HTERT RPE-1 (cell line): Measurements from ENCODE around the gene IFT52.

Experiments
- in situ Hi-C: fragments of 300-500 bp; cut with MboI; formaldehyde crosslinking; loops from 4 replicates; pipeline ENCODE4 v1.14.3; 2020; ENCODE audit warnings: low sequenced_read_pairs

The IFT52 gene, protein sequence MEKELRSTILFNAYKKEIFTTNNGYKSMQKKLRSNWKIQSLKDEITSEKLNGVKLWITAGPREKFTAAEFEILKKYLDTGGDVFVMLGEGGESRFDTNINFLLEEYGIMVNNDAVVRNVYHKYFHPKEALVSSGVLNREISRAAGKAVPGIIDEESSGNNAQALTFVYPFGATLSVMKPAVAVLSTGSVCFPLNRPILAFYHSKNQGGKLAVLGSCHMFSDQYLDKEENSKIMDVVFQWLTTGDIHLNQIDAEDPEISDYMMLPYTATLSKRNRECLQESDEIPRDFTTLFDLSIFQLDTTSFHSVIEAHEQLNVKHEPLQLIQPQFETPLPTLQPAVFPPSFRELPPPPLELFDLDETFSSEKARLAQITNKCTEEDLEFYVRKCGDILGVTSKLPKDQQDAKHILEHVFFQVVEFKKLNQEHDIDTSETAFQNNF

DNA sequence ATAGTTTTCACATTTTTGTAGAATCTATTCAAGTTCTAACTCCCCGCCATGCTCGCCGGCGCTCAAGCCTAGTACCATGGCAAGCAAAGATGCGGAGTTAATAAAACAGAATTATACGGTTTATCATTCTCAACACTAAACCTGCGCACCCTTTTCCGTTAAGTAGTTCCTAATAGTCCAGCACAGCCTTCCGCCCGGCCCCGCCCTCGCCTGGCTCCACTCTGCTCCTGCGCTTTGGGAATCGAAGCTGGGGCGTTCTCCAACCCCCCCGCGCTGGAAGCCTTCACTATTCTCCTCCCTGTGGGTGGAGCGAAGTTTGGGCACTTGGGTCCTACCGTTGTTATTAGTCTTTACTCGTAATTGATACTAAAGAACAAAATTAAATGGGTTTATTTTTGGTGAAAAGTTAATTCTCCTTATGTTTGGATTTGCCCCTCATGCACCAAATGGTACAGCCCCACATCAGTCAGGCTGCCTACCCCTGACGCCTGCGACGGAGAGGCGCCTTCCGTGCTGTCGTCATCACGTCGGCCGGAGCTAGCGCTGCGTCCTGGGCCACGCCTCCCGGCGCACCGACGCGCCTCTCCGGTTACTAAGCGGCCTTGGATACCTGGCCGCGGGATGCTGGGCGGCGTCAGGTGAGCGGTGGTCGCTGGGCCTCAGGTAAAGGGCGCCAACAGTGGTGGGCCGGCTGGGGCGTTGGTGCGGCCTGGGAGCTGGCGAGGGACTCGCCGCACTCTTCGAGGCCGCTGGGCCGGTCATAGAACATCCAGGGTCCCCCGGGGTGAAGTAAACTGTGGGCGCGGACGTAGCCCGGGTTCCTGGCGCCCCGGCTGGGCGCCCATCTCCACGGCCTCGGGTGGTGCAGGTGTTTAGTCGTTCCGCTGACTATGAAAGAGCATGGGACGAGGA, at the start of gene IFT52:
TSS of gene IFT52 (plus strand) at position 546 of the 912 bp plus-strand sequence. CDS start 3,762 bp downstream, outside the sequence.
- in situ Hi-C loops, result no loop called here

DNA sequence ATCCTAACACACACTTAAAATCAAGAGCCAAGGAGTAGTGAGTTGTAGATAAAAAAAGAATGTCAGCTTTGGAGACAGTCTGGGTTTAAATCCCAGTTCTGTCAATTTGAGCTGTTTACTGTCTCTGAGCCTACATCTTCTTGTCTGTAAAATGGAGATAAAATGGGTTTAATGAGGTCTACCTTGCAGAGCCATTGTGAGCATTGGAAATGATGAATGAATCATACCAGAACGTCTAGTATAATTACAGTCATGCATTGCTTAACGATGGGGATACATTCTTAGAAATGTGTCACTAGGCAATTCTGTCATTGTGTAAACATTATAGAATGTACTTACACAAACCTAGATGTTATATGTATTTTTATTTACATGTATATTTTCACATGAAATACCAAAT, 49.5 kb upstream of the IFT52 start:
- in situ Hi-C loops, result no loop called here

DNA sequence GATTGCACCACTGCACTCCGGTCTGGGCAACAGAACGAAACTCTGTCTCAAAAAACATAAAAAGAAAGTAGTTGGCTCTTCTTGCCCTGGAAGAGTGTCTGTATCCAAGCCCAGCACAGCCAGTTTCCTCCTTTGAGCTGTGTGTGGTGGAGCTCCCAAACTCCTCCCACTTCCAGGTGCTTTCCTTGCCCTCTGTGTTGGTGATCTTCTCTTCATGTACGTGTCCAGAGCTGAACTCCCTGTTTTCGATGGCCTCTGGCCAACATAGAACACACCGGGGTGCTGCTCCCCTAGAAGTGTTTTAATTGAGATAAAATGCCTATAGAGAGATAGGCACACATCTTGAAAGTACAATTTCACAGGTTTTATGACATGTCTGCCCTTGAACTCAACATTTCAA, 48.6 kb upstream of the IFT52 start:
- in situ Hi-C loops, result no loop called here

DNA sequence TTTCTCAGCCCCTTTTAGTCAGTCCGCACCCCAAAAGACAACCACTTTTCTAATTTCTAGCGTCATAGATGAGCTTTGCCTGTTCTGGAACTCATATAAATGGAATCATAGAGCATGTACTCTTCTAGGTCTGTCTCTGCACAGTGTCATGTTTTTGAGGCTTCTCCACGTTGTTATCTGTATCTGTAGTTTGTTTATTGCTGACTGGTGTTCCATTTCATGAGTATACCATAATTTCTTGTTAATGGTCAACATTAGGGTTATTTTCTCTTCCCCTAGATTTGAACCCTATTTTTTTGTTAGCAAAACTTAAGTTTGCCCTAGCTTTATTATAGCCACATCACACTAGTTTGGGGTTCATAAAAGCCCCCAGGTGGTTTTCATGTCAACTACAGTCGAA, 48.1 kb upstream of the IFT52 start:
- in situ Hi-C loops, result no loop called here

DNA sequence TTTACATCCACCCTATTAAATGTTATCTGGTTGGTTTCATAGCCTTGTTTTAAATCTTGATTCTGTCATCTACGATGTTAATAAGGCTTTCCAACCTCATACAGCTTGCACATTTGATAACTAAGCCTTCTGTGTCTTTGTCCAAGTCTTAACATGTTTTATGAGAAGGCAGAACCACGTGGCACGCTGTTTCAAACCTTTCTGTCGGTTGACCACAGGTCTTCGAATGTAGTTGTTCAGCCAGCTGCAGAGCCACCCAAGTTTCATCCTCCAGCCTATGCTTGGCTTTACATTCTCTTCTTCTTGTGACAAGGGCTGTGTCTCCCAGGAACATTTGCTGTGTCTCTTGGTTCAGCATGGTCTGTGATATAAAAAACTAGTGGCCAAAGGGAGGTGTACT, 47.6 kb upstream of the IFT52 start:
- in situ Hi-C loops, result no loop called here

DNA sequence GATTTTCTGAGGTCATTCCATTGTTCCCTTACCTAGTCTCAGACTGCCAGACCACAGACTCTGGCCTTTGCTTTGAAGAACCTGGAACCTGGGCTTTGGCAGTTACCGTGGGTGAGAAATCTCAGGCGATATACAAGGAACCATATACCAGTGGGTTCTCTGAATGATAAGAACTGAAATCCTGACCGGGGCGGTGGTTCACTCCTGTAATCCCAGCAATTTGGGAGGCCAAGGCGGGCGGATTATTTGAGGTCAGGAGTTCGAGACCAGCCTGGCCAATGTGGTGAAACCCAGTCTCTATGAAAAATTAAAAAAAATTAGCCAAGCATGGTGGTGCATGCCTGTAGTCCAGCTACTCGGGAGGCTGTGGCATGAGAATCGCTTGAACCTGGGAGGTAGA, 46.2 kb upstream of the IFT52 start:
- in situ Hi-C loops, result no loop called here

DNA sequence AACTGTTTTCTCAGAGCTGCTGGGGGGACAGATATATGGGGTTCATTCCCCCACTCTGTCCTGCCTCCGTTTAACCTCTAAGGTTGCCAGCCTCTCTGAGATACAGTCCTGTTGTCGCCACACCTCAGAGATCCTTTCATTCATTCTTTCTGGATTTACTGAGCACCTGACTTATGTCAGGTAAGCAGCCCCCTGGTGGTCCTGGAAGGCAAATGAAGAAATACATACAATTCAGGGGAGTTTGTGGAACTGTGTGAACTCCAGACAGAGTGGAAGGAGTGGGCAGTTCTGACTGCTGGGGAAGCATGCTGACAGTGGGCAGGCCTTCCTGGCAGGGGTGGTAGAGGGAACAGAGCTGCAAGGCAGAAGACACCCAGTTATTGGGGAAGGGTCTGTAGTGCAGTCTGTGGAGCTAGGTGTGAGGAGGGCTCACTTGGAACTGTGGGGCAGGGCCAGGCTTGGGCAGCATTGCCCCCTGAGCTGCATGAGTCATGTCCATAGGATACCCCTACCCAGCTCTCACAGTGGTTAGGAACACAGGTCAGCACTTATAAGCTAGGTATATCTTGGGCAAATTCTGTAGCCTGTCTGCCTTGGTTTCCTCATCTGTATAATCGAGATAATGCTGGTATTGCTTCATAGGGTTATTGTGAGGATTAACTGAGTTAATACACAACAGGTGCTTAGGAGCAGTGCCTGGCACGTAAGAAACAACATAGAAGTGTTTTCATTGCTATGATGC, 44.7 kb upstream of the IFT52 start:
- in situ Hi-C loops, result no loop called here

DNA sequence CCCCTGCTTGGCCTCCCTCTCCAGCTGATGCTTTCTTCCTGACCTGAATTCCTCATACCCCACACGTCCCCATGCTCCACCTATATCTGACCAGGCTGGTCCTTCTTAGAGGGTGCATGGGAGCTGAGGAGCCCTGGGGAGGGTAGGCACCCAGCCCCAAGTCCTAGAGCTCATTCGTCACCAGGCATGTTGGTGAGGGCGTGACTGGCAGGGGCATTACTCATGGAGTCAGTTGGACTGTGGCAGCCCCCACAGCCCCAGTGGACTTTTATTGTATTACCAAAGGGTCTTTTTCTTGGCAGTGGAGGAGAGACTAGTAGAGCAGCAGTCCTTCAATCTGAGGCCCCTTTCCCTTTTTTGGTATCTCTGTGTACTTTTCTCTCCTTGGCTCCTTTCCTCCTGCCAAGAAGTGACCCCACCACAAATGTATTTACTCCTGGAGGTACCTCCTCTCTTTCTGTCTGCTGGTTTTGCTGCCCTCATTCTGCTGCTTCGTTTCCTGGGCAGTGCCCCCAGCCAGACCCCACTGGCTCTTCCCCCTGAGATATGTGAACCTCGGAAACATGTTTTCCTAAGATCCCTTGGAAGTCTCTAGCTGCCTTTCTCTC, 42.4 kb upstream of the IFT52 start:
- in situ Hi-C loops, result no loop called here

DNA sequence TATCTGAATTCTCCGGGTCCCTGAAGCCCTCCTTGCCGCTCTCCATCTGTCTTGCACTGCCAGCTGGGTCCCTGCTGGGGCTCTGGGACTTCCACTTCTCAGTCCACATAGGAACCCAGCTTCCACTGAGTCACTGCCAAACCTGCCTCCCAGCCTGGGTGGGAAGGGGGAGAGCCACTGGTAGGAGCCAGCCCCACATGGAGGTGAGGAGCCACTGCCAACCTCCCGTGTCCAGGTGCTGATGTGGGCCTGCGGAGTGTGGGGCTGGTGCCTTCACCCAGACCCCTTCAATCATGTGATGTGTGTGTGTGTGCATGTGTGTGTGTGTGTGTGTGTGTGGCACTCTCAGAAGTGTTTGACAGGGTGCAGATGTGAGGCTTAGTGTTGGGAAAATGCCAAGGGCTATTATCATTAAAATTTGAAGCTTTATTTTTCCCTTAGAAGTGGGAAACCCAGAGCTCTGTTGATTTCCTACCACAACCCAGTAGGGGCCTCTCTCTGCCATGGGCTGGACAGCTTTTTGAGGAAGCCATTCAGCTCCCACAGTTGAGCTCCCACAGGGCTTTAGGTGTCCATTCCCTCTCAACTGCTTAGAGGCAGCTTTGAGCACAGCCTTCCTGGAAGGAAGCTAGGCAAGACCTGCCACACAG, 41.2 kb upstream of the IFT52 start:
- in situ Hi-C loops, result no loop called here

DNA sequence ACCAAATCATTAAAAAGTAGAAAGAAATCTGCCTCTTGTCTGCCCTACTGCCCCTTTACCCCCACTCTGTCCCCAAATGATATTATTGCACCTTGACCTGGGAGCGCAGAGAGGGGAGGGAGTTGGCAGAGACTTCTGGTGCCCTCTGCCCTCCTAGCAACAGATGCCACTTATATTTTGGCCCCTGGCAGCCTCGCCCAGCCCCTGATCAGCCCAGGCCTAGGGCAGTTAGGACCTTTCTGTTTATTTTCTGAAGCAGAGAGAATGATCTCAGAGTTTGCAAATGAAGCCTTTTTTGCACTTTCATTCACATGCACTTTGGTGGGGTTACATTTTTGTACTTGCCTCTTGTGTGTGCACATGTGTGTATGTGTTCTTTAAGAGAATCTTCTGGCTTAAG, 40.3 kb upstream of the IFT52 start:
- in situ Hi-C loops, result no loop called here

DNA sequence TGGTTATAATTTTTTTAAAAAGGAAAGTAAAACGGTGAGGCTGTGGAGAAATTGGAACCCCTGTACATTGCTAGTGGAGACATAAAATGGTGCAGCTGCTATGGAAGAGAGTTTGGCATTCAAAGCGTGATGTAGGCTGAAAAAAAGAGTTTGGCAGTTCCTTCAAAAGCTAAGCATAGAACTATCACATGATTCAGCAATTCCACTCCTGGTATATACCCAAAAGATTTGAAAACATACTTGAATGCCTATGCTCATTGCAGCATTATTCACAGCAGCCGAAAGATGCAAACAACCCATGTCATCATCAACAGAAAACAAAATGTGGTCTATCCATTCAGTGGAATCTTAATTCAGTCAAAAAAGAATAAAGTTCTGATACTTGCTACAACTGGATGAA, 36.4 kb upstream of the IFT52 start:
- in situ Hi-C loops, result no loop called here

DNA sequence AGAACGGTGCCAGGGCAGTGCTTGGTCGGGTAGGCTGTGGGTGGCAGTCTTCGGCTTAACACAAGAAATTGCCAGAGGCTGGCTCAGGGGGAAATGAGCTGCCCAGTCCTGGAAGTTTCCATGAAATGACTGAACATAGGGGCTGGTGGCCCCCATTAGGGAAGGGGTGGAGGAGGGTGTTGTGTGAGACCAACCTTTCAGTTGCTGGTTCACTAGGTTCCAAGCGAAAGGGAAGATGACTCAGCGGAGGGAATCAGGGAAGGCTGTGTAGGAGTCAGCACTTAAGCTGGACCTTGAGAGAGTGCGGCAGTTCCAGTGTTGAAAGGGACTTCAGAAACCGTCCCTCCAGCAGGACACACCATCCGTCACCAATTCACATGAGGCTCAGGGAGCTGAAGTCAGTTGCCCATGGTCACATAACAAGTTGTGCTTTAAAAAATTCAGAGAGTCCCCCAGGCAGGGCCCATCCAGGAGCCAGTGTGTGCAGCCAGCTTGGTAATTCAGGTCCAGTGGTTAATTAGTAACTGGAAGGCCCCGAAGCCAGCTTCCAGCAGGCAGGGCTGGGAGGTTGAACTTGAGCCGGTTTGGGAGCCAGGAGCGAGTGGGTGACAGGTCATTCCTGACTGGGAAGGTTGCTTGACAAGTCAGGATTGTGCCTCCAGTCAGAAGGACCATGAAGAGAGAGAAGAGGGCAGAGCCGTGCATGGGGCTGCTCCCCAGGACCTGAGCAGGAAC, 32.2 kb upstream of the IFT52 start, which contains the start of gene SGK2:
TSS of gene SGK2 (plus strand) at position 616 of the 735 bp plus-strand sequence. CDS start 7,469 bp downstream, outside the sequence.
- in situ Hi-C loops, result no loop called here

DNA sequence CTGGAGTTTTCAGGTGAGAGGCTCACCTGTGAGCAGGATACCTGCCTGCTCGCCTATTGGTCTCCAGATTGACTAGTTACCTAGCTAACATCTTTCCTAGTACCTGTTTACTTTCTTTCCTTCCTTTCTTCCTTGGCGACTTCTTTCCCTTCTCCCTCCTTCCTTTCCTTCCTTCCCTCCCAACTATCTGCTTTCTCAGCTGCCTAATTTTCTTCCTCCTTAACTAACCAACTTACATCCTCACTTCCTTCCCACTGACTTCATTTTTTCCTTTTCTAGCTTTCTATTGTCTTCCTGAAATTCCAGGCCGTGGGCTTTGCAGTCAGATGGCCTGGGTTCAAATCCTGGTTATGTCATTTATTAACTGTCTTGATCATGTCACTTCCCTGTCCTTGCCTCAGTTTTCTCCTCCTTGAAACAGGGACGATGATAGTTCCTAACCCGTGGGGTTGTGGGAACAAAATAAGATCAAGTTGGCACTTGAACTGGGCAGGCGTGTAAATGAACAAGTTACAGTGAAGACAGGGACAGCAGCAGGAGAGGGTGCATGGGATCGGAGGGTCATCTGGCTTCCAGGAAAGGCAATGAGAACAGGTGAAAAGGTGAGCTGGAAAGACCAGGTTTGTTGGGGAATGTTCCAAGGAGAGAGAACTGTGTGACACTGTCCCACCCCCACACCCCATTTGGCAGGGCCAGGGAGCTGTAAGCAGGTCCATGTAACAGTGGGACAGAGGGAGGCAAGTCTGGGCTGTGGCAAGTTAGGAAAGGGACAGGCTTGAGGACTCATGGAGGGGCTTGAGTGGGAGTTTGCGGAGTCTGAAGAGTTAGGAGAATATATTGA, 31.4 kb upstream of the IFT52 start:
- in situ Hi-C loops, result no loop called here

DNA sequence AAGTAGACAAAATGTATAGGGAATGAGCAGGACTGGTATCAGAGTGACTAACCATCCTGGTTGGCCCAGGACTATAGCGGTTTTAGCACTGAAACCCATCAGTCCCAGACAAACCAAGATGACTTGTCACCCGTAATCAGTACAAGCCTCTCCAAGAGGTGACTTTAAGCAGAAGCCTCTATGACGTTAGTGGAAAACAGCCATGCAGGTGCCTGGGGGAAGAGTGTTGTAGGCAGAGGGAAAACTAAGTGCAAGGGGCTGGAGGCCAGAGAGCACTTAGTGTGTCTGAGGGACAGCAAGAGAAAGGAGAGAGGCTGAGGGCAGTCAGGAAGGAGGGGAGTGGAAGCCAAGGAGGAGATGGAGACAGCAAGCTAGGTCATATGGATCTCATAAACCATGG, 29.8 kb upstream of the IFT52 start:
- in situ Hi-C loops, result no loop called here

DNA sequence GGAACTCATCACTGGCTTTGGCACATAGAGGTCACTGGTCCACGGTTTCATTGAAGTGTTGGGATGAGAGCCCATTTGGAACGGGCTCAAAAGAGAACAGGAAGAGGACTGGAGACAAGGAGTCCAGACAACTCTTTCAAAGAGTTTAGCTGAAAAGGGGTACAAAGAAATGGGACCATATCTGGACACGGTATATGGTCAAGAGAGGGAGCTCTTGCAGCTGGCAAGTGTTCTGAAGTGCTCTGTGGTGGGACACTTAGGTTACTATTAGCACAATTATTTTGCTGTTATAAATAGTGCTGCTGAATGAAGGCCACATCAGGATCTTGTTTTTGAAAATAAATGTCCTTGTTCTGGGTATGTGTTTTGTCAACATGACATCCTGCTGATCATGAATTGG, 27.3 kb upstream of the IFT52 start:
- in situ Hi-C loops, result no loop called here

DNA sequence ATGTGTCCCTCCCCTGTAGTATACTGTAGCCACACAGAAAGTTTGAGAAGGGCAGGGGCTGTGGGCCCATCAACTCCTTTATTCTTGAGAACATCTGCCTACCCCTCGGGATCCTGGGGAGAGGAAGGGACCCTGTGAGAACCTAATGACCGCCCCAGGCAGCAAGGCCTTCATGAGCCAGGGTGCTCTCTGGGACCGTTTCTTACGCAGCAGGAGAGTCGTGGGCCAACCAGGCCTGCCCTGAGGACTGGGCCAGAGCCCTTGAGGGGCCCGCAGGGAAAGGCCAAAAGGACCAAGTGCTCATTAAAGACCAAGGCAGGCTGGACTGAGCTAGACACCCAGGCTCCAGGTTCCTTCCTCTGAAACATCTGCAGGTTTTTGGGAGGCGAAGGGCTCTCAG, 26.7 kb upstream of the IFT52 start:
- in situ Hi-C loops, result no loop called here

DNA sequence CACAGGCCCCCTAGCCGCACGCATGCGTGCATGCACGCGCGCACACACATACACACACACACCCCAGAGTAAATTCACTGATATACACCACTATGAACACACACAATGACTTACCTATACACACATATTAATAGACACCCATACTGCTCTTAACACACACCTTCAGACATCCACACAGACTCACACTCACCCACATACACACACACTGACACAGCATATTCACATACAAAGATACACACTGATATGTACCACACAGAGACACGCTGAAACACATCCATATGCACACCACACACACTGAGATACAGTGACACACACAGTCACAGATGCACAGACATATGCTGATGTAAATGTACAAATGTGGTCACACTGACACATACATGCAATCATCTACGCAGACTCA, 26.3 kb upstream of the IFT52 start:
- in situ Hi-C loops, result no loop called here

DNA sequence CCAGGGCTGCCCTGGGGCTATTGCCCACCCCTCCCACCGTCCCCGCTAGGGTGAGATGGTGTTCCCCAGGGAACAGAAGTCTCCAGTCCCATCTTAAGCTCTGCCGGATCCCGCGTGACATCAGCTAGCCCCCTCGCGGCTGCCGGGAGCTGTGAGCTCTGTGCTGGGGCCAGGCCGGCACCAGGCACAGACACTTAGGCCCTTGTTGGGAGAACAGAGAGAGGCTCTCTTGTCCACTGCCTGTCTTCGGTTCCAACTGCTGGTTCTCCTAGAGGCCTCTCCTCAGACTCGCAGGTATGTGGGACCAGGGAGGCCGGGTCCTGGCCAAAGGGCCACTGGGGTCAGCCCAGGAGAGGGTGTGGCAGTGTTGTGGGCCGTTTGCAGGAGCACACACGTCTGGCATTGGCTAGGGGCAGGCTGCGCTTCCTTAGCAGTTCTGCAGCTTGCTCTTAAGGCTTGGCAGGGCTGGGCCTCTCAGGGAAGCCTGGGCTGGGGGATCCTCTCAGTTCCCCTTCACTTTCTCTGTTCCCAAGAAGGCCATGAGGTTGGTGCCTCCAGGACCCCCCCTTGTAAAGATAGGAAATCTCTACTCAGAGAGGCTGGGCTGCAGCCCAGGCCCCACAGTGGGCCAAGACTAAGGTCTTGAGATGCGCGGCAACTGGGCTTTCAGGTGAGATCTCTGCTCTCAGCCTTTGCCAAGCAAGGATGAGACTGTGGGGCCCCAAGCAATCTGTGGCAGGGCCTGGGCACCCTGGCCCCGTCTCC, 25.6 kb upstream of the IFT52 start:
- in situ Hi-C loops, result no loop called here
